ENCODE data around the gene CPM. TPM values are rescaled to one million over a fixed set of nuclear protein-coding genes. Genes with fewer than 3 reads are reported as not detected.
A peak's percentile ranks its signal among the peaks of the same experiment; 100 is the strongest.

The CPM gene
- total RNA-seq, 1 donor from 2014 or later: 41.7 TPM

DNA sequence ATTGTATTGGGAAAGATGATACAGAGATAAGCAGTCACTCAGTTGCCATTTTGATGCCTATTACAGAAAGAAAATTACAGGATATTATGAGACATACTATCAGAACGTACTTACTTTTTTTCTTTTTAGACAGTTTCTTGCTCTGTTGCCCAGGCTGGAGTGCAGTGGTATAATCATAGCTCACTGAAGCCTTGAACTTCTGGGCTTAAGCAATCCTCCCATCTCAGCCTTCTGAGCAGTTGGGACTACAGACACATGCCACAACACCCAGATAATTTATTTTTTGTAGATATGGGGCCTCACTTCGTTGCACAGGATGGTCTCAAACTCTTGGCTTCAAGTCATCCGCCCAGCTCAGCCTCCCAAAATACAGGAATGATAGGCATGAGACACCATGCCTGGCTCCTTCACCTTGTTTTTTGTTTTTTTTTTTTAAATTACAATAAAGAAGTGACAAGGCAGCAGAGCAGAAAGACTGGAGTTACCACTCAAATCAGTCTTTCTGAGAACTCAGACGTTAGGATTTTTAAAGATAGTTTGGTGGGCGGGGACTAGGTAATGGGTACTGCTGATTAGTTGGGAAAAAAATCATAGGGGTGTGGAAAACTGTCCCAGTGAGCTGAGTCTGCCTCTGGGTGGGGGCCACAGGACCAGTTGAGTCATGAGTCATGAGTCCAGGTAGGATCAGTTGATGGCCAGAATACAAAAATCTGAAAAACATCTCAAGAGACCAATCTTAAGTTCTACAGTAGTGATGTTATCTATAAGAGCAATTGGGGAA, 11.5 kb upstream of the CPM start:
- H3K4me3 ChIP-seq (ENCODE audit: low read depth, low read length): no peak overlapping the region
- DNase-seq (ENCODE audit: low read depth): no peak
- TF ChIP-seq, protein P1, sequence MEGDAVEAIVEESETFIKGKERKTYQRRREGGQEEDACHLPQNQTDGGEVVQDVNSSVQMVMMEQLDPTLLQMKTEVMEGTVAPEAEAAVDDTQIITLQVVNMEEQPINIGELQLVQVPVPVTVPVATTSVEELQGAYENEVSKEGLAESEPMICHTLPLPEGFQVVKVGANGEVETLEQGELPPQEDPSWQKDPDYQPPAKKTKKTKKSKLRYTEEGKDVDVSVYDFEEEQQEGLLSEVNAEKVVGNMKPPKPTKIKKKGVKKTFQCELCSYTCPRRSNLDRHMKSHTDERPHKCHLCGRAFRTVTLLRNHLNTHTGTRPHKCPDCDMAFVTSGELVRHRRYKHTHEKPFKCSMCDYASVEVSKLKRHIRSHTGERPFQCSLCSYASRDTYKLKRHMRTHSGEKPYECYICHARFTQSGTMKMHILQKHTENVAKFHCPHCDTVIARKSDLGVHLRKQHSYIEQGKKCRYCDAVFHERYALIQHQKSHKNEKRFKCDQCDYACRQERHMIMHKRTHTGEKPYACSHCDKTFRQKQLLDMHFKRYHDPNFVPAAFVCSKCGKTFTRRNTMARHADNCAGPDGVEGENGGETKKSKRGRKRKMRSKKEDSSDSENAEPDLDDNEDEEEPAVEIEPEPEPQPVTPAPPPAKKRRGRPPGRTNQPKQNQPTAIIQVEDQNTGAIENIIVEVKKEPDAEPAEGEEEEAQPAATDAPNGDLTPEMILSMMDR (conservative IDR thresholded peaks at IDR 0.05; ENCODE audit: low read depth, low read length): no peak

DNA sequence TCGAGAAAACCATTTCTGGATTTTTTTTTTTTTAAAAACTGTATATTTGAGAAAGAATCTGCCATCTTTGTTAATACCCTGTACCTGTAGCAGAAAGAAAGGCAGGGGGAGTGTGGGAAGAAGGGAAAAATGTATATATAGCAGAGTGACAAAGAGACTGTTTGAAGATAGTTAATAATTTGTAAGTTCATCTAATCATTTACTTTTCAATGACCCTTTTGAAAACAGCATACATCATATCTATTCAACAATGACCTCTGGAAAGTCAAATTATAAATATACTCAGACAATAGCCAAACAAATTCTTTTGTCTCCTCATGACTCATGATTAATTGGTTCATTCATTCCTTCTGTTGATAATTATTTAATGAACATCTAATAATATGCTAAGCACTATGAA, 10.9 kb upstream of the CPM start:
- DNase-seq (ENCODE audit: low read depth): no peak
- TF ChIP-seq, protein P1 (conservative IDR thresholded peaks at IDR 0.05; ENCODE audit: low read depth, low read length): no peak

DNA sequence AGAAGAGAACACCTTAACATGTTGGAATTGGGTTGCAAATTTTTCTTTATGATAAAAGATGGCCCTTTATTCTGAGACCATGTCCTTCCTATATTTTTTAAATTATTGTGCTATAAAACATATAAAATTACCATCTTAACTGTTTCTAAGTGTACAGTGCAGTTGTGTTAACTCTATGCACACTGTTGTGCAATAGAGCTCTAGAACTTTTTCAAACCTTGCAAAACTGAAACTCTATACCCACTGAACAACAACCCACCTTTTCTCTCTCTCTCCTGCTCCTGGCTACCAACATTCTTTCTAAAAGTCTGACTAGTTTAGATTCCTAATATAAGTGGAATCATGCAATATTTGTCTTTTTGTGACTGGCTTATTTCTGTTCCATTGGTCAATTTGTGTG, 7.8 kb upstream of the CPM start:
- no peak overlapping the region for H3K4me3 ChIP-seq (ENCODE audit: low read depth, low read length)
- TF ChIP-seq, protein P1 (conservative IDR thresholded peaks at IDR 0.05; ENCODE audit: low read depth, low read length): no peak
- no peak for DNase-seq (ENCODE audit: low read depth)

More for the DNA sequence above, 10.9 kb upstream of the CPM start:
- no peak overlapping the region for H3K4me3 ChIP-seq (ENCODE audit: low read depth, low read length)

DNA sequence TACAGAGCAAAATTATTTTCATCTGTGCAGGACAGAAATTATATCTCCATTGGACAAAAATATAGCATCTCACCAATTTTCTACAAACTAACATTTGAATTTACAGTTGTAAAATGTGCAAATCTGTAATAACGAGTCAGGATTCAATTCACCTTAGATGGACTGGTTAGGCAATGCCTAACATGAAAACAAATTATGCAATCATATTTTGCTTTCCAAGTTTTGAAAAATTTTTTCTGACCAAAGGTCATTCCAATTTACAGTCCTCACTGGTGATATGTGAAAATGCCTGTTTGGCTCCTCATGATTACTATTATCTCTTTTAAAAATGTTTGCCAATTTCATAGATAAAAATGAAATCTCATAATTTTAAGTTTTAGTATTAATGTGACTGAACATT, 6.5 kb upstream of the CPM start:
- no peak for DNase-seq (ENCODE audit: low read depth)
- TF ChIP-seq, protein P1 (conservative IDR thresholded peaks at IDR 0.05; ENCODE audit: low read depth, low read length): no peak
- H3K4me3 ChIP-seq (ENCODE audit: low read depth, low read length): no peak overlapping the region

DNA sequence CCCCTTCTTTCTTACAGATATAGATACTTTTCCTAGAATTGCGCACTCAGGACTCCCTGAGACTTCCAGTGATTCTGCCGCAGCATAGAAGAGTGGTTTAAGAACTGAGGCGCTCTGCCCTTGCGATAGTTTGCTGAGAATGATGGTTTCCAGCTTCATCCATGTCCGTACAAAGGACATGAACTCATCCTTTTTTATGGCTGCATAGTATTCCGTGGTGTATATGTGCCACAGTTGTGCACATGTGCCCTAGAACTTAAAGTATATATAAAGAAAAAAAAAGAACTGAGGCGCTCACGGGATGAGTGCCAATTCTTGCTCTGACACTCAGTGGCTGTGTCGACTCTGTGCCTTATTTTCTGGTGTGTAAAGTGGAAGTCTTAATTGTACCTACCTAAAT, 1.4 kb upstream of the CPM start:
- no peak overlapping the region for H3K4me3 ChIP-seq (ENCODE audit: low read depth, low read length)
- TF ChIP-seq, protein P1 (conservative IDR thresholded peaks at IDR 0.05; ENCODE audit: low read depth, low read length): no peak
- no peak for DNase-seq (ENCODE audit: low read depth)

DNA sequence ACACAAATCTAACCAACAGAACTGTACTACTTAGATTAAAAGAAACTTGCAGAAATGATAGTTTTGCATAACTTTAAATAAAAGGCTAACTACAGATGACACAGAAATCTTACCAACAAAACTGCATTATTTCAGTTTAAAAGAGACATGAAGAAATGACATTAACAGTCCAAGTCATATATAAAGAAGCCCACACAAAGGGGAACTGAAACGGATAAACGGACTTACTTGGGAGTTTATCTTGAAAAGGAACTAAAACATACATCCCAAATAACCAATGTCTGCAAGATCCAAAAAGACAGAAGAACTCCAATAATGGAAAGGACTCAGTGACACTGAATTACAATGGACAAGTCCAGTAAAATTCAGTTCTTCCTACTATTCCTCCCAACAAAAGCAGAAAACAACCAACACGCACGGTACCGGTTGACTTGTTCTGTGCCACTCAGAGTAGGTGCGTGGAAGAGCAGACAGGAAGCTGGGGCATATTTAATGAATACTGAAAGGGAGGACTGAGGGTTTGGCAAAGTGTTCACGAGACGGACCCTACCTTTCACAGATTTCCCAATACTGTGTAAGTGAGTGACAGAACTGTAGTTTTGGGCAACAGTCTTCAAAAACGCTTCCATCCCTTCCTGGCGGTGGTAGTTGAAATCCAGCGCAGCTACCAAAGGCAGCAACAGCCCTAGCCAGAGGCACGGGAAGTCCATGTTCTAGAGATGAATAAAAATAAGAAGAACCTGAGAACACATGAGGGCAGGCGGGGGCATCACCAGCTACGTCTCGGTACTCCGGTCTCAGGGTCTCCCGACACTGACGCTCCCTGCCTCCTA, 627 bp downstream of the CPM start:
- DNase-seq (ENCODE audit: low read depth): peak; percentile 40
- peak overlapping the region; percentile 62 for H3K4me3 ChIP-seq (ENCODE audit: low read depth, low read length)
- TF ChIP-seq, protein P1 (conservative IDR thresholded peaks at IDR 0.05; ENCODE audit: low read depth, low read length): no peak
